ENCODE measurements around the gene WASHC3.
"Not testable (repeated sequence)": the region's sequence is repeated elsewhere in the genome, so short reads cannot be mapped to it uniquely, and the experiment has no call there.

WASHC3 gene, protein sequence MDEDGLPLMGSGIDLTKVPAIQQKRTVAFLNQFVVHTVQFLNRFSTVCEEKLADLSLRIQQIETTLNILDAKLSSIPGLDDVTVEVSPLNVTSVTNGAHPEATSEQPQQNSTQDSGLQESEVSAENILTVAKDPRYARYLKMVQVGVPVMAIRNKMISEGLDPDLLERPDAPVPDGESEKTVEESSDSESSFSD

DNA sequence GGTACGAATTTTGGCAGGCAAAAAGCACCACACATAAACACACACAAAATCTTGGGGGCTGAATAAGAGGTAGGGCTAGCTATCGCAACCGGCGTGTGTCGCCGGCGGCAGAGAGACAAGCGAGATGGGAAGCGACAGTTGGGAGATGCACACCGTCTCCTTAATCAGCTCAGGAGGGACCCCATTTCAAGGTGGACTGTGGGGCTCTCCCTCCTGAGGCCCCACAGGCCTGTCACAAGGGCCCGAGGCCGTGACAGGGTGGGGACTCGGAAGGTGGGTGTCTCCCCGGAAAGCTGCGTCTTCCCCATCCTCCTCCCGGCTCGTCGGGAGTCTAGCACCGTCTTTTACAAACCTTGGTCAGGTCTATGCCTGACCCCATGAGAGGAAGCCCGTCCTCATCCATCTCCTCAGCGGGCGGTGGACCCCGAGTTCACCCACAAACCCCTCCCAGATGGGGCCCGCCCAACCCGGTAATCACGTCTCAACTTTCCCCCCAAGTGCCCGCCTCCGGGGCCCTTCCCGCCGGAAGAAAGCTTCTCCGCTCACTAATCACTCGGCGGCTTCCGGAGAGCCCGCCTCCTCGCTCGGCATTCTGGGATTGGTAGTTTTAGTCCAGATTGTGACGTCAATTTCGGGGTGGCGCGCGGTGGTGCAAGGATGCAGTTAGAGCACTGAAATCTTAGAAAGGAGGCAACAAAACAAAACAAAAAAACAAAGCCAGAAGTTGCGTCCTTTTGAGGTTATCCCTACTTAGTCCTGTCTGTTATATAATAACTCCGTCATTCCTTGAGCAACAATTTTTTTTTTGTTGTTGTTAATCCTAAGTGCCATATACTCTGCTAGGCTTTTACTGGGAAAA is at the start of gene WASHC3:
Gene WASHC3, minus strand, starts transcription at position 432 of the 859 bp plus-strand sequence. Its CDS starts 29 bp downstream, at position 403.
- no peaks in the 10 kb centered on the region for H3K4me1 ChIP-seq (ENCODE audit: insufficient read depth, low read length)
- H3K36me3 ChIP-seq (ENCODE audit: insufficient read depth, low read length) = no peaks in the 10 kb centered on the region
- H3K9me3 ChIP-seq (ENCODE audit: control insufficient read depth, insufficient read depth, low read length) = no peaks in the 10 kb centered on the region
- H3K9ac ChIP-seq (ENCODE audit: low read depth, low read length) = peak within 1 kb of the TSS; percentile 64

DNA sequence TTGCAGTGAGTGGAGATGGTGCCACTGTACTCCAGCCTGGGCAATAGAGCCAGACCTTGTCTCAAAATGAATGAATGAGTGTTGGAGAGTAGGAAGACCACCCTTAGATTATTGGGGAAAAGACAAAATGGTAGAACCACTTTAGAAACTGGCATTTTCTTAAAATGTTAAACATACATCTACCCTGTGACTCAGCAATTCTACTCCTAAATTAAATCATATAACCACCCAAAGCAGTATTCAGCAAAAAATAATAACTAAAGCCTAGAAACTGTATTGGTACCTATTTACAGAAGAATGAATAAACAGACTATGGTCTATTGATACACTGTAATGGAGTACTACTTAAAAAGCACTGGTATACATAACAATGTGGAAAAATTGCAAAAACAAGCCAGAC is 49.0 kb upstream of the WASHC3 start:
- Histone ChIP-seq H3K4me1 (ENCODE audit: insufficient read depth, low read length) (peaks cover 10% of the 10 kb centered on the region; the same call in 1 of the 2 replicates), H3K9me3 (ENCODE audit: control insufficient read depth, insufficient read depth, low read length) (no peaks in the 10 kb centered on the region; the same call in 1 of the 2 replicates), H3K36me3 (ENCODE audit: insufficient read depth, low read length) (peaks cover 7% of the 10 kb centered on the region), H3K9ac (ENCODE audit: low read depth, low read length) (no peak overlapping the region)

DNA sequence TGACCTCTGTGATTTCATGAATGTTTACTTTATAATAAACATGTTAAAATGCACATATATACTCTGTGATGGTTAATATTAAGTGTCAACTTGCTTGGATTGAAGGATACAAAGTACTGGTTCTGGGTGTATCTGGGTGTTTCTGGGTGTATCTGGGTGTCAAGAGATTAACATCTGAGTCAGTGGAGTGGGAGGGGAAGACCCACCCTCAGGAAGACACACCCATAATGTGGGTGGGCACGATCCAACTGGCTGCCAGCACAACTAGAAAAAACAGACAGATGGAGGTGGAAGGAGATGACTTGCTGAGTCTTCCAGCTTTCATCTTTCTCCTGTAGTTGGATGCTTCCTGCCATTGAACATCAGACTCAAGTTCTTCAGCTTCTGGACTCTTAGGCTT is 46.2 kb upstream of the WASHC3 start:
- Histone ChIP-seq H3K36me3 (ENCODE audit: insufficient read depth, low read length) (peaks cover 11% of the 10 kb centered on the region), H3K9ac (ENCODE audit: low read depth, low read length) (no peak overlapping the region), H3K4me1 (ENCODE audit: insufficient read depth, low read length) (peaks cover 2% of the 10 kb centered on the region; the same call in 1 of the 2 replicates), H3K9me3 (ENCODE audit: control insufficient read depth, insufficient read depth, low read length) (no peaks in the 10 kb centered on the region; the same call in 1 of the 2 replicates)

DNA sequence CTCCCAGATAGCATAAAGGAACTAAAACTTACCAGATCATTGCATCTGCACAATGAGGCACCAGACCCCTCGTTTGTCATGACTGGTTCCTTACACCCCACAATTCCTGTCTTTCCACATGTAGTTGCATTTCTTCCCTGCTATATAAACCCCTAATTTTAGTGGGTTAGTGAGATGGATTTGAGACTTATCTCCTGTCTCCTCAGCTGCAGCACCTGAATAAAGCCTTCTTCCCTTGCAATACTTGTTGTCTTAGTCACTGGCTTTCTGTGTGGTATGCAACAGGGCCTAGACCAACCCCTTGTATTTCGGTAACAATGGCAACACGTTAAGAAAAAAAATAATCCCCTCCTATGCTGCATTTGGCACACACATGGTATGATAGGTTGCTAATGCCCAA is 45.1 kb upstream of the WASHC3 start:
- H3K4me1 ChIP-seq (ENCODE audit: insufficient read depth, low read length) = no peaks in the 10 kb centered on the region
- H3K9ac ChIP-seq (ENCODE audit: low read depth, low read length) = no peak overlapping the region
- H3K9me3 ChIP-seq (ENCODE audit: control insufficient read depth, insufficient read depth, low read length) = no peaks in the 10 kb centered on the region; the same call in 1 of the 2 replicates
- H3K36me3 ChIP-seq (ENCODE audit: insufficient read depth, low read length) = peaks cover 9% of the 10 kb centered on the region

DNA sequence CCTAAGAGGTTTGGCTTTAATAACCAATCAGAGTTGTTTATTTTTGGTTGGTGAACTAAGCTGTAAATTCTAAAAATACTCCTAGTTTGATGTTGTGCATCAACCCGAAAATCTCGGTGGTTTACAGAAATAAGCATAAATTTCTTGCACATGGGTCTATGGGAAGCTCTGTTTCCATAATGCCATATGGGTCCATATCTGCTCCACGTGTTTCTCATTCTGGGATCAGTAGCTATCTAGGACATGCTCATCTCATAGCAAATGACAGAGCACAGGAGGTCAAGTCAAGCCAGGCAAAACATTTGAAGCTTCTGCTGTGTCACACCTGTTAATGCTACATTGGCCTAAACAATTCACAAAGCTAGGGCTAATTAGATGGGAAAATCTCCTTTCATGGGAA is 35.1 kb upstream of the WASHC3 start:
- peaks cover 3% of the 10 kb centered on the region; the same call in 1 of the 2 replicates for H3K9me3 ChIP-seq (ENCODE audit: control insufficient read depth, insufficient read depth, low read length)
- H3K36me3 ChIP-seq (ENCODE audit: insufficient read depth, low read length) = peaks cover 4% of the 10 kb centered on the region; the same call in 1 of the 2 replicates
- no peak overlapping the region for H3K9ac ChIP-seq (ENCODE audit: low read depth, low read length)
- H3K4me1 ChIP-seq (ENCODE audit: insufficient read depth, low read length) = no peaks in the 10 kb centered on the region

DNA sequence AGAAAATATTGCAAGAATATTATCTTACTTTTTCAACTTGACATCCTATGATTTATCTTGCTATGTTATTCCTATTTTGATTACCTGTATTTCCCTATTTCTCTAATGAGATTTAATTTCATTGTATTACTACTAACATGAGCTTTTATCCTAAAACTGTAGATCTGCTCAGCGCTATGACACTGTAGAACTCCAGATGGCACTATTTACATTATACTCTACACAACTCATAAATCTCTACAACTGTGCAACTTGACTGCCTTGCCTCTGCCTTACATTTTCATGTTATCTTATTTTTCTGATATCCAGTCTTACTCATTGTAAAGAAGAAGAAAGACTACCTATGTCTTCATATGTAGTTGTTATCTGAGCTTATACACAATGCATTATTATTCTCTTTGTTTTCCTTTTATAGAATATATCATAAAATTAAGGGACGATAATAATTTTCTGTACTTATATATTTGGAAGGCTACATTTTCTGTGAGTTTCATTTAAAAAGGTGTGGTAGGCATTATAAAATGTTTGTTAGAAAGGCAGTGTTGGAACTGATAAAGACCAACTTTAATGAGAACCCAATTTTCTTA is 34.0 kb upstream of the WASHC3 start:
- Histone ChIP-seq H3K9ac (ENCODE audit: low read depth, low read length) (no peak overlapping the region), H3K9me3 (ENCODE audit: control insufficient read depth, insufficient read depth, low read length) (peaks cover 7% of the 10 kb centered on the region; the same call in 1 of the 2 replicates), H3K4me1 (ENCODE audit: insufficient read depth, low read length) (no peaks in the 10 kb centered on the region), H3K36me3 (ENCODE audit: insufficient read depth, low read length) (peaks cover 4% of the 10 kb centered on the region; the same call in 1 of the 2 replicates)

DNA sequence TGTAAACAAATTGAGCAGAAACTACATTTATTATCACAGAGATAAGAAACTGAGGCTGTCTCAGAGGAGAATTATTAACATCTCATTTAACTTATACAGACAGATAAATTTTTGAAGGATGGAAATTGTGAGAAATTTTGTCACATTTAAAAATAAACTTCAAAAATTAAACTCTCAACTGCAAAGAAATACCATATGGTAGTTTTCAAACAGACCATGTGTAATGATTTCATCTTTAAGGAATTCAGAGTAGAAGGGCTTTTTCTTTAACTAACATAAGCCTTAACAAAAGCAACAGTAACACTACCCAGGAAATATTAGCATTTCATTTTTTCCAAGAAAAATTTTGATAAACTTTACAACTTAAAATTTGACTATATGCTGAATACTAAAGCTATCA is 31.5 kb upstream of the WASHC3 start:
- Histone ChIP-seq H3K9me3 (ENCODE audit: control insufficient read depth, insufficient read depth, low read length) (peaks cover 16% of the 10 kb centered on the region; the same call in 1 of the 2 replicates), H3K4me1 (ENCODE audit: insufficient read depth, low read length) (no peaks in the 10 kb centered on the region), H3K9ac (ENCODE audit: low read depth, low read length) (no peak overlapping the region), H3K36me3 (ENCODE audit: insufficient read depth, low read length) (peaks cover 4% of the 10 kb centered on the region; the same call in 1 of the 2 replicates)

DNA sequence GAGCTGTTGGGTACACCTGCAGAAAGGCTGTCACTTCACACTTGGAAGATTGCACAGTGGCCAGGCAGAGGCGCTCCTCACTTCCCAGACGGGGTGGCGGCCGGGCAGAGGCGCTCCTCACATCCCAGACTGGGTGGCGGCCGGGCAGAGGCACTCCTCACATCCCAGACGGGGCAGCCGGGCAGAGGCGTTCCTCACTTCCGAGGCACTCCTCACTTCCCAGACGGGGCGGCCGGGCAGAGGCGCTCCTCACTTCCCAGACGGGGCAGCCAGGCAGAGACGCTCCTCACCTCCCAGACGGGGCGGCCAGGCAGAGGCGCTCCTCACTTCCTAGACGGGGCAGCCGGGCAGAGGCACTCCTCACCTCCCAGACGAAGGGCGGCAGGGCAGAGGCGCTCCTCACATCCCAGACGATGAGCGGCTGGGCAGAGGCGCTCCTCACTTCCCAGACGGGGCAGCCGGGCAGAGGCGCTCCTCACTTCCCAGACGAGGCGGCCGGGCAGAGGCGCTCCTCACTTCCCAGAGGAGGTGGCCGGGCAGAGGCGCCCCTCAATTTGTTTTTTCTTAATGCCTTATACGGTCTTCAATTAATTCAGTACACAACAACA is 27.5 kb upstream of the WASHC3 start:
- peaks cover 16% of the 10 kb centered on the region; the same call in 1 of the 2 replicates for H3K9me3 ChIP-seq (ENCODE audit: control insufficient read depth, insufficient read depth, low read length)
- not testable (repeated sequence) for H3K36me3 ChIP-seq (ENCODE audit: insufficient read depth, low read length); H3K9ac ChIP-seq (ENCODE audit: low read depth, low read length); H3K4me1 ChIP-seq (ENCODE audit: insufficient read depth, low read length)

DNA sequence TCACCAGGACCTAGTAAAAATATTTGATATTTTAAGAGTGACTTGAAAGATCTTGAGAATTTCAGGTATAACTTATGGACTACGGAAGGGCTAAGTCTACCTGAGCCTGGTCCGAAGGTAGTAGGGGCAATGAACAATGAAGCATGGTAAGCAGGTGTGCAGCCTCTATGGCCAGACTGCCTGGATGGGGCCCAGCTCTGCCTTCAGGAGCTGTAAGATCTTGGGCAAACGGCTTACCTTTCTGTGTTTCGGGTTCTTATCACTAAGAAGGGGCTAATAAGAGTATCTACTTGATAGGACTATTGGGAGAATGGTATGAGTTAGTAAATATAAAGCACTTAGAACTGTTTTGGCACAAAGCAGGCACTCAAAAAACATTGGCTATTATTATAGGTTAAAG is 19.1 kb upstream of the WASHC3 start:
- H3K36me3 ChIP-seq (ENCODE audit: insufficient read depth, low read length) = peaks cover 14% of the 10 kb centered on the region

DNA sequence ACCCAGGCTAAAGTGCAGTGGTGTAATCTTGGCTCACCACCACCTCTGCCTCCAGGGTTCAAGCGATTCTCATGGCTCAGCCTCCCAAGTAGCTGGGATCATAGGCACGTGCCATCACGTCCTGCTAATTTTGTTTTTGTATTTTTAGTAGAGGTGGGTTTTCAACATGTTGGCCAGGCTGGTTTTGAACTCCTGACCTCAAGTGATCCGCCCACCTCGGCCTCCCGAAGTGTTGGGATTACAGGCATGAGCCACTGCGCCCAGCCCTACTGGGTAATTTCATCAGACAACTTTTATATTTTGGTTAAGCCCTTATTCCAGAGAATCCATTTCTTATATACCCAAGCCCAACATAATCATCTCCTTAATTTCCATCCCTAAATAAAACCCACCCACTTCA is 10.3 kb upstream of the WASHC3 start:
- not testable (repeated sequence) for H3K9ac ChIP-seq (ENCODE audit: low read depth, low read length); H3K36me3 ChIP-seq (ENCODE audit: insufficient read depth, low read length); H3K9me3 ChIP-seq (ENCODE audit: control insufficient read depth, insufficient read depth, low read length); H3K4me1 ChIP-seq (ENCODE audit: insufficient read depth, low read length)

More for the DNA sequence above, 19.1 kb upstream of the WASHC3 start:
- no peaks in the 10 kb centered on the region for H3K4me1 ChIP-seq (ENCODE audit: insufficient read depth, low read length)
- H3K9ac ChIP-seq (ENCODE audit: low read depth, low read length) = no peak overlapping the region
- no peaks in the 10 kb centered on the region for H3K9me3 ChIP-seq (ENCODE audit: control insufficient read depth, insufficient read depth, low read length)

DNA sequence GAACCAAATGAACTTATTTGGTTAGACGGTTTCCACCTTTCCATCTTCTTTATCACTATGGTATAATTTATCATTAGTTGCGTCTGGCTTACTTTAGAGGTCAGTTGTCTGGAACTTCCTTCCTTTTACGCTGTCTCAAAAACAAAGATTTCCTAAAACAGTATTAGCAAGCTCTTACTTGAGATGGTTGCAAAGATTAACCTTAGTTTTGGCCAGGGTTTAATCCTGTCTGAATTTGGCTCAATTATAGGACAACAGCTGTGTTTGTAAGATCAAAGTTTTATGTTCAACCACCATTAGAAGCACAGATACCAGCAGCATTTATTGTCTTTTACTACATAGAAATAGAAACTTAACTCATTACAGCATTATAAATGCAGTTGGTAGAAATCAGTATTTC is 7.9 kb upstream of the WASHC3 start:
- no peaks in the 10 kb centered on the region for H3K9me3 ChIP-seq (ENCODE audit: control insufficient read depth, insufficient read depth, low read length)
- H3K36me3 ChIP-seq (ENCODE audit: insufficient read depth, low read length) = no peaks in the 10 kb centered on the region
- no peak overlapping the region for H3K9ac ChIP-seq (ENCODE audit: low read depth, low read length)
- H3K4me1 ChIP-seq (ENCODE audit: insufficient read depth, low read length) = 0 out of 2 replicates have a peak, but pooled peaks cover 3% of the 10 kb centered on the region

DNA sequence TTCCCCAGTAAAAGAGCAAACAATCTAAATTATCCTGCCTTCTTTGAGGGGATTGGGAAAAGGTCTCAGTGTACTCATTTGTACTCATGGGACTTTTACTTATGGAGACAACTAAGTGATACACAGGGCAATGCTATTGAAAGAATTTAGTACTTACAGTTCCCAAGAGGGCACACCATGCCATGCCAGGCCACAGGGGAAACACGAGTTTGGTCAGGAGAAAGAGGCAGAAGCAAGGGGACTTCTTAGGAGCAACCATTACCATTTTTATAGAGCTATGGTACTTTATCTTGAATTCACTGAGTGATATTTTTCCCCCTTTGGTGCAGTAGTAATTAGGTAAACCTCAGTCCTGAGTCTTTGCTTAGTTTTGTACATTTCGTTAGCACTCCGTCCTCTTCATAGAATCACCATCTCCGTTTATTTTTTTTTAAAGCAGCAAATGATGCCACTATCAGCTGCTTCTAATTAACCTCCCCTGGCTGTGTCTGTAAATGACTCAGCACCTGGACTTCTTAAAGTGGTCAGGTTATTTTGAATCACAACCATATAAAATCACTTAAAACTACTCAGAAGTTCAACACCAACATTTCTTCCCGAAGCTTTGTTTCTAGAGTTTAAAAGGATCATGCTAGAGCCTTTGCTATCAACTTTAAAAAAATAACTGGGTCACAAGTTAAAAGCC is 5.9 kb upstream of the WASHC3 start:
- H3K9ac ChIP-seq (ENCODE audit: low read depth, low read length) = no peak overlapping the region
- 0 out of 2 replicates have a peak, but pooled peaks cover 3% of the 10 kb centered on the region for H3K4me1 ChIP-seq (ENCODE audit: insufficient read depth, low read length)

DNA sequence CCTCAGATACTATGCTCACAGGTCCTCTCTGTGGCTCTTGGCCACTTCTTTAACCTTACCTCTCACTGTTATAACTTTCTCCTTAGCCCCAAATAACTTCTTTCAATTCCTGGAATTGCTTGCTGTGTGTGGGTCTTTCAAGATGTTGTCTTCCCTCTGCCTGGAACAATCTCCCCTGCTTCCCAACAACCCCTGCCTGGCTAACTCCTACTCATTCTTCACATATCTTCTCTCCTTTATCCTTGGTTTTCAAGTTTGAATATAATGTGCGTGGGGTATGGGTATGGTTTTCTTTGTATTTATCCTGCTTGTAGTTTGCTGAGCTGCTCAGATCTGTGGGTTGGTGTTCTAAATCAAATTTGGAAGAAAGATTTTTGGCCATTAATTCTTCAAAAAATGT is 2.7 kb upstream of the WASHC3 start:
- 0 out of 2 replicates have a peak, but pooled peaks cover 3% of the 10 kb centered on the region for H3K4me1 ChIP-seq (ENCODE audit: insufficient read depth, low read length)
- no peaks in the 10 kb centered on the region for H3K36me3 ChIP-seq (ENCODE audit: insufficient read depth, low read length)
- no peak overlapping the region for H3K9ac ChIP-seq (ENCODE audit: low read depth, low read length)
- H3K9me3 ChIP-seq (ENCODE audit: control insufficient read depth, insufficient read depth, low read length) = no peaks in the 10 kb centered on the region

More for the DNA sequence above, 5.9 kb upstream of the WASHC3 start:
- H3K36me3 ChIP-seq (ENCODE audit: insufficient read depth, low read length) = no peaks in the 10 kb centered on the region
- H3K9me3 ChIP-seq (ENCODE audit: control insufficient read depth, insufficient read depth, low read length) = no peaks in the 10 kb centered on the region

DNA sequence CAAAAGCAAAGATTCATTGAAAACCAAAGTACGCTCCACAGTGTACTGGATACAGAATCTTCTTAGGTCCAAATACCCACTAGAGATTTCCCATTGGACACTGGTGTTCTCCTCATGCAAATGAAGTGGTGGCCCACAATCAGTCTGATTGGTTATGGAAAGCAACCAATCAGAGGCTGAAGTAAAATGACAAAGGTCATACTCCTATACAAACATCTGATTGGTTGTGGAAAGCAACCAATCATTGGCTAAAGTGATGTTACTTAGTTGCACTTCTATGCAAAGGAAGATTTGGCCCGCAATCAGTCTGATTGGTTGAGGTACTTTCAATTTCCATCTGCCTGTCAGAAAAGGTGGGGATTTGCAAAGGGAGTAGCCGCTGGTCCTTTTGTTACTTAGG is 1.3 kb upstream of the WASHC3 start:
- Histone ChIP-seq H3K36me3 (ENCODE audit: insufficient read depth, low read length) (no peaks in the 10 kb centered on the region), H3K4me1 (ENCODE audit: insufficient read depth, low read length) (no peaks in the 10 kb centered on the region), H3K9me3 (ENCODE audit: control insufficient read depth, insufficient read depth, low read length) (no peaks in the 10 kb centered on the region), H3K9ac (ENCODE audit: low read depth, low read length) (no peak overlapping the region)

Data from ES-I3 (cell line).